Measurements from ENCODE around the gene FSD1. TPM values are rescaled to one million over a fixed set of nuclear protein-coding genes. Genes with fewer than 3 reads are reported as not detected.

The FSD1 gene
- total RNA-seq, 2 donors from 2014 or later: 8.3 to 13.1 TPM

DNA sequence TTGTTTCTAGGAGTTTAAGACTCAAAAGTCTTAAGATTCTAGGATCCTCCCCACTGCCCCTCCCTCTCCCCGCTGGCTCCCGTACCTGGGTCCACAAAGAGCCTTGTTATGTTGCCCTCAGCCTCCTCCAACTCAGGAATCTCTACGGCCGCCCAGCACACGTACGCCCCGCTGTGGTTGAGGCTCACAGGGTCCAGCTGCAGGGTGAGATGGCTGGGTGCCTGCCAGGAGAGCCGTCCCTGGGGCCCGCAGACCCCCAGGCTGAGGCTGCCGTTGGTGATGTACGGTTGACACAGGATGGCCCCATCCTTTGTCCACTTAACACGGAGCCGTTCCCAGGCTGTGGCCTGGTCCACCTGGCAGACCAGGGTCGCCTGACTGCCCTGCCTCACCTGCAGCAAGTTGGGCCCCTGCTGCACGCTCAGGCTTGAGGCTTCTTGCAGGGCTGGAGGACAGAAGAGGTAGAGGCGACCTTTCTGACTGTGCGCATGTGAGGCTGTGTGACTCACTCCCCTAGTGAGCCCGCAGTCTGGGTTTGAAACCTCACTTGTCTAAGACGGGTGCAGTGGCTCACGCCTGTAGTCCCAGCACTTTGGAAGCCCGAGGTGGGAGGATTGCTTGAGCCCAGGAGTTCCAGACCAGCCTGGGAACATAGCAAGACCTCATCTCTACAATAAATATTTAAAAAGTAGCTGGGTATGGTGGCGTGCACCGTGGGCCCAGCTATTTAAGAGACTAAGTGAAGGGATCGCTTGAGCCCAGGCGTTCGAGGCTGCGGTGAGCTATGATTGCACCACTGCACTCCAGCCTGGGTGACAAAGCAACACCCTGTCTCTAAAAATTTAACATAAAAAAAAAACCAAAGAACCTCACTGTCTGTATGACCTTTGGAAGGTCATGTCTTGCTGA, 6.2 kb upstream of the FSD1 start:
- Mint-ChIP-seq H3K4me3 (no peak overlapping the region), H3K27me3 (no peaks in the 10 kb centered on the region), H3K36me3 (ENCODE audit: low read depth) (no peaks in the 10 kb centered on the region), H3K4me1 (no peaks in the 10 kb centered on the region), H3K27ac (no peak overlapping the region), H3K9me3 (no peaks in the 10 kb centered on the region)
- ATAC-seq (replicated peaks): peak; percentile 85

DNA sequence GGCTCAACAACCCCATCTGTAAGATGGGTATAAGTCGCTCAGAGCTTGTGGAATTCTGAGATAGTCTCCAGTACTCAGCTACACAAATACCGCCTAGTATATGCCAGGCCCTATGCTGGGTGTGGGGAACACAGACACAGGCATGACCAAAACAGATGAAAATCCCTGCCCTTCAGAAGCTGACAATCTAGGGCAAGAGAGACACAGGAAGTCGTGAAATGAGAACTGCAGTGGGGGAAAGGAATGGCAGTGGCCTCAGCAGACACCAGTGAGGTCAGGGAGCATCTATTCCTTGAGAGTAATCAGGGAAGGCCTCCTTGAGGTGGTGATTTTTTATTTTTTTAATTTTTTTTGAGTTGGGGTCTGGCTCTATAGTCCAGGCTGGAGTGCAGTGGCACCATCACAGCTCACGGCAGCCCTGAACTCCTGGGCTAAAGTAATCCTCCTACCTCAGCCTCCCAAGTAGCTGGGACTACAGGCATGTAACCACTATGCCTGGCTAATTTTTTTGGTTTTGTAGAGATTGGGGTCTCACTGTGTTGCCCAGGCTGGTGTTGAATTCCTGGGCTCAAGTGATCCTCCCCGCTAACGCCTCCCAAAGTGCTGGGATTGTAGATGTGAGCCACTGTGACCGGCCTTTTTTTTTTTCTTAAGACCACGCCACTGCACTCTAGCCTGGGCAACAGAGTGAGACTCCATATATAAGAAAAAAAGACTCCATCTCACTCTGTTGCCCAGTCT, 5.4 kb upstream of the FSD1 start:
- Mint-ChIP-seq H3K36me3 (ENCODE audit: low read depth) (no peaks in the 10 kb centered on the region), H3K4me3 (no peak overlapping the region), H3K4me1 (no peaks in the 10 kb centered on the region), H3K9me3 (no peaks in the 10 kb centered on the region), H3K27ac (no peak overlapping the region), H3K27me3 (no peaks in the 10 kb centered on the region)
- ATAC-seq (replicated peaks): peak; percentile 46

- Mint-ChIP-seq H3K27ac (no peak overlapping the region), H3K4me3 (no peak overlapping the region)
These were observed 3.8 kb upstream of the FSD1 start for GRCh38 chr19:4300589-4300988.

DNA sequence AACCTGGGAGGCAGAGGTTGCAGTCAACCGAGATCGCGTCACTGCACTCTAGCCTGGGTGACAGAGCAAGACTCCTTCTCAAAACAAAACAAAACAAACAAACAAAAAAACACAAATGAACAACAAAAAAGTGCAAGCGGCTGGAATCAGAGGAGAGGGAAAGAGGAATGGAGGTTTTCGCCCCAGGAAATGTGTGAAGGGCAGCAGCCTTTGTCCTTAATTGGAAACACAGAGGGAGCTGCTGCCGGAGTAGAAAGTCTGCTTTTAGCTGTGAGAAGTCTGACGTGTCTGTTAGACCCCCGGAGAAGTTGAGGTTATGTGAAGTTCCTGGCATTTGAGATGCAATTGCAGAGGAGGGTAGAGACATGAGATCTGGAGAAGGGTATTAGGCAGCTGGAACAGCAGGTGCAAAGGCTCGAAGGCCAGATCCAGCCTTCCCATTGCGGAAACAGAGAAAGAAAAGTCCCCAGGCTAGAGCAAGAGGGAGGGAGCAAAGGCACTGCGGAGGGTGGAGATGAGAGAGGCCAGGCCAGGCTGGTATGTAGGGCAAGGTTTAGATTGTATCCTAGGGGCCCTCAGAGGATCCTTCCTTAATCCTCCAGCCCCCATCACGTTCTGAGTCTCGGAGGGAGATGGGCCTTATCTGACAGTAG, 2.7 kb upstream of the FSD1 start:
- ATAC-seq (replicated peaks): no peak
- H3K36me3 Mint-ChIP-seq (ENCODE audit: low read depth): no peaks in the 10 kb centered on the region
- H3K4me1 Mint-ChIP-seq: no peaks in the 10 kb centered on the region

More at GRCh38 chr19:4300589-4300988, 3.8 kb upstream of the FSD1 start:
- no peaks in the 10 kb centered on the region for H3K9me3 Mint-ChIP-seq
- no peaks in the 10 kb centered on the region for H3K36me3 Mint-ChIP-seq (ENCODE audit: low read depth)
- no peaks in the 10 kb centered on the region for H3K27me3 Mint-ChIP-seq
- ATAC-seq (replicated peaks): no peak
- H3K4me1 Mint-ChIP-seq: no peaks in the 10 kb centered on the region

GRCh38 chr19:4302243-4302640, 2.2 kb upstream of the FSD1 start, which contains the start of gene TMIGD2:
Gene TMIGD2 (minus strand): TSS chr19:4302389. CDS start chr19:4302385, 4 bp downstream.
- H3K27me3 Mint-ChIP-seq: no peaks in the 10 kb centered on the region
- no peaks in the 10 kb centered on the region for H3K36me3 Mint-ChIP-seq (ENCODE audit: low read depth)
- ATAC-seq (replicated peaks): no peak
- H3K4me3 Mint-ChIP-seq: peak within 1 kb of the TSS; percentile 38
- no peaks in the 10 kb centered on the region for H3K9me3 Mint-ChIP-seq
- H3K4me1 Mint-ChIP-seq: no peaks in the 10 kb centered on the region
- H3K27ac Mint-ChIP-seq: peak within 1 kb of the TSS; percentile 53

More for the DNA sequence above, 2.7 kb upstream of the FSD1 start:
- Mint-ChIP-seq H3K9me3 (no peaks in the 10 kb centered on the region), H3K27me3 (no peaks in the 10 kb centered on the region), H3K27ac (peak overlapping the region; percentile 53), H3K4me3 (peak overlapping the region; percentile 38)

DNA sequence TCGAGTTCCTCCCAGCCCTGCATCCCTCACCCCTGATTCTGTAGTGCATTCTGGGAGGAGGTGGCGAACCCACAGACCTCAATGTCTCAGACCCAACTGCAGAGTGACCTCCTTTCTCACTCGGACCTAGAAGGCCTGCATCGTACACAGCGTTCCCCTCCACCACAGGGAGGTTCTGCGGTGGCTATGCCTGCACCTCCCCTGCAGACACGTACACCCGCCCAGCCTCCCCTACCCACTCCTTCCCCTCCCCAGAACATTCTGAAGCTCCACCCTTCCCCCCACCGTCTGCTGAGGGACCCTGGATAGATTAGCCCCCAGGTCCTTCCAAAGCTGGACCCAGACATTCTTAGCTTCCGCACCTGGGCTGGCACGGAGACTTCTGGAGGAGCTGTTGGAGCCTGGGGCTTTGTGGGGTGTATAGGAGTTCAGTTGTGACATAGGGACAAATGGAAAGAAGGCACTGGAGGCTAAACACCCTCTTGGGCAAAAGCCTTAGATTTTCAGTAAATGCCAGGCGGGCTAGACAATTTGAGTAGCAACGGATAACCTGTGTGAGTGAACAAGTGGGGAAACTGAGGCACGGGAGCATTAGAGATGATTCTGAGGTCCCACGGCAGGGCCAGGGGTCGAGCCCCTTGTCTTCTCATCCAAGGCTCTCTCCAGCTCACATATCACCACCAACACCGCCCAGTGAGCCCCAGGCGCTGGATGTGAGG, 420 bp upstream of the FSD1 start:
- Mint-ChIP-seq H3K27me3 (no peaks in the 10 kb centered on the region), H3K4me3 (peak overlapping the region; percentile 60), H3K9me3 (no peaks in the 10 kb centered on the region), H3K27ac (no peak overlapping the region), H3K4me1 (no peaks in the 10 kb centered on the region), H3K36me3 (ENCODE audit: low read depth) (no peaks in the 10 kb centered on the region)
- peak; percentile 34 for ATAC-seq (replicated peaks)

- Mint-ChIP-seq H3K27me3 (no peaks in the 10 kb centered on the region), H3K4me1 (no peaks in the 10 kb centered on the region), H3K27ac (no peak overlapping the region), H3K9me3 (no peaks in the 10 kb centered on the region), H3K36me3 (ENCODE audit: low read depth) (no peaks in the 10 kb centered on the region), H3K4me3 (peak overlapping the region; percentile 63)
- no peak for ATAC-seq (replicated peaks)
These were observed 837 bp downstream of the FSD1 start for GRCh38 chr19:4305257-4305612.

DNA sequence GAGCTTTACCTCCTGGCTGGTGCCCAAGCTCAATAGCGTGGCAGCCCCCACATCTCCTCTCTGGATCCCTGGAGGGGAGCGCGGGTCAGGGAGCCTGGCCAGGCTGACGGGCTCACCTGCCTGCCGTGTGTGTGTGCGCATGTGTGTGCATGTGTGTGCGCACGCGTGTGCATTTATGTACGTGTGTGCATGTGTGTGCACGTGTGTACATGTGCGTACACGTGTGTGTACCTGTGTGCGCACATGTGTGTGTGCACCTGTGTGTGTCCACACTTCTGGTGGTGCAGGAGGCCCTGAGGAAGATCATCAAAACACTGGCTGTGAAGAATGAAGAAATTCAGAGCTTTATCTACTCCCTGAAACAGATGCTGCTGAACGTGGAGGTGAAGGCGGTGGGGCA, 1.3 kb downstream of the FSD1 start:
- no peak overlapping the region for H3K27ac Mint-ChIP-seq
- peak overlapping the region; percentile 63 for H3K4me3 Mint-ChIP-seq
- no peaks in the 10 kb centered on the region for H3K4me1 Mint-ChIP-seq
- no peak for ATAC-seq (replicated peaks)
- no peaks in the 10 kb centered on the region for H3K27me3 Mint-ChIP-seq
- H3K9me3 Mint-ChIP-seq: no peaks in the 10 kb centered on the region
- no peaks in the 10 kb centered on the region for H3K36me3 Mint-ChIP-seq (ENCODE audit: low read depth)

- Mint-ChIP-seq H3K4me1 (no peaks in the 10 kb centered on the region), H3K4me3 (no peak overlapping the region), H3K36me3 (ENCODE audit: low read depth) (no peaks in the 10 kb centered on the region), H3K9me3 (no peaks in the 10 kb centered on the region), H3K27ac (no peak overlapping the region), H3K27me3 (no peaks in the 10 kb centered on the region)
- ATAC-seq (replicated peaks): no peak
These were observed 6.1 kb downstream of the FSD1 start for GRCh38 chr19:4310247-4311121.

DNA sequence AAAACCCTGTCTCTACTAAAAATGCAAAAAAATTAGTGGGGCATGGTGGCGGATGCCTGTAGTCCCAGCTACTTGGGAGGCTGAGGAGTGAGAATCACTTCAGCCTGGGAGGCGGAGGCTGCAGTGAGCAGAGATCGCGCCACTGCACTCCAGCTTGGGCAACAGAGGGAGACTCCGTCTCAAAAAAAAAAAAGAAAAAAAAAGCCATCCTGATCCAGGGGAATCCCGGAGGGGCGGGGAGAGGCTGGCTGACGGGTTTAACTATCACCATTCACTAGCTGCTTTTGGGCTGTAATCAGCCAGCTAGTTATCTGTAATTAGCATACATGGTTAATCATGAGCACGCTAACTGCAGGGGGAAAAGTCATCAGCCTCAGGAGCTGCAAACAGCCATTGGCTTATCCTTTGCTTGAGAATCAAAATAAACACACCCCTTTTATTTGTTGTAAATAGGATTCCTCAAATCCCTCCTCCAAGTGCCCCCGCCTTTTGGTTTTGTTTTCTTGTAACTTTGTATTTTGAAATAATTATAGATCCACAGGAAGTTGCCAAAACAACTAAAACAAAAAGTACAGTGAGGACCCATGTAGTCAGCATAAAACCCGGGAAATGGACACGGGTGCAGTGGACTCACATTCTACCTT, 9.6 kb downstream of the FSD1 start:
- H3K9me3 Mint-ChIP-seq: no peaks in the 10 kb centered on the region
- H3K4me1 Mint-ChIP-seq: no peaks in the 10 kb centered on the region
- no peak for ATAC-seq (replicated peaks)
- H3K27me3 Mint-ChIP-seq: no peaks in the 10 kb centered on the region
- H3K27ac Mint-ChIP-seq: no peak overlapping the region
- H3K36me3 Mint-ChIP-seq (ENCODE audit: low read depth): no peaks in the 10 kb centered on the region
- no peak overlapping the region for H3K4me3 Mint-ChIP-seq

DNA sequence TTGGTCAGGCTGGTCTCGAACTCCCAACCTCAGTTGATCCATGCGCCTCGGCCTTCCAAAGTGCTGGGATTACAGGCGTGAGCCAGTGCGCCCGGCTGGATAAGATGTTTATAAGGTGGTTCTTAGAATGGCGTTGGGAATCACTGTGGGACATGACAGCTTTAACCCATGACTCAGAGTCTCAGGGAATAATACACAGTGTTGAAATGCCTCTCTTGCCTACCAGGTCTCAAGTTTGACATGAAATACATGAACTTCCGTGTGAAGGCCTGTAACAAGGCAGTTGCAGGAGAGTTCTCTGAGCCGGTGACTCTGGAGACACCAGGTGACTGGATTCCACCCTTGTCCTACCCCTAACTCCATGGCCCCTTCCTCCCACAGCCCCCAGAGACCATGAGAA, 12.6 kb downstream of the FSD1 start:
- no peak for ATAC-seq (replicated peaks)
- no peaks in the 10 kb centered on the region for H3K36me3 Mint-ChIP-seq (ENCODE audit: low read depth)
- no peaks in the 10 kb centered on the region for H3K9me3 Mint-ChIP-seq
- no peaks in the 10 kb centered on the region for H3K27me3 Mint-ChIP-seq
- no peak overlapping the region for H3K4me3 Mint-ChIP-seq
- H3K27ac Mint-ChIP-seq: no peak overlapping the region
- no peaks in the 10 kb centered on the region for H3K4me1 Mint-ChIP-seq

- no peaks in the 10 kb centered on the region for H3K36me3 Mint-ChIP-seq (ENCODE audit: low read depth)
- no peaks in the 10 kb centered on the region for H3K4me1 Mint-ChIP-seq
- no peak overlapping the region for H3K4me3 Mint-ChIP-seq
- H3K27me3 Mint-ChIP-seq: no peaks in the 10 kb centered on the region
- ATAC-seq (replicated peaks): no peak
- H3K9me3 Mint-ChIP-seq: no peaks in the 10 kb centered on the region
- peak overlapping the region; percentile 3 for H3K27ac Mint-ChIP-seq
These were observed 14.1 kb downstream of the FSD1 start for GRCh38 chr19:4318460-4318859.

GRCh38 chr19:4319067-4319718, 14.8 kb downstream of the FSD1 start:
- ATAC-seq (replicated peaks): no peak
- Mint-ChIP-seq H3K27ac (peak overlapping the region; percentile 3), H3K9me3 (no peaks in the 10 kb centered on the region), H3K4me3 (no peak overlapping the region), H3K27me3 (no peaks in the 10 kb centered on the region), H3K36me3 (ENCODE audit: low read depth) (no peaks in the 10 kb centered on the region), H3K4me1 (no peaks in the 10 kb centered on the region)

Measured in activated T-helper 17 cell treated with anti-CD3 and anti-CD28 coated beads, Interleukin-2, amount 50 U/mL, for 72 hours (primary cell).